Esophagus squamous epithelium (tissue), 5 donors: Measurements from ENCODE around the gene ELN. TPM values are rescaled to one million over a fixed set of nuclear protein-coding genes. Genes with fewer than 3 reads are reported as not detected.

Source experiments
- DNase-seq: peaks from one replicate; lab custom pipeline; 2025; lab: John Stamatoyannopoulos, UW
- H3K27ac ChIP-seq, 4 donors: fragments of 200-600 bp; sonication (generic); one replicate each; pipeline ENCODE4 v1.5.1; 2016 to 2019; ENCODE audit warnings: mild to moderate bottlenecking in 1 of 4
- H3K27me3 ChIP-seq, 4 donors: fragments of 200-600 bp; sonication (generic); 1 replicate in 3 of 4; 2 replicates in 1 of 4; pipeline versions ENCODE4 v1.5.1 to v1.6.0; 2017 to 2021; ENCODE audit warnings: antibody characterized with exemption in 1 of 4
- H3K36me3 ChIP-seq, 3 donors: fragments of 200-600 bp; sonication (generic); one replicate each; pipeline ENCODE4 v1.5.1; 2016 to 2019
- H3K4me1 ChIP-seq, 3 donors: fragments of 200-600 bp; sonication (generic); one replicate each; pipeline ENCODE4 v1.5.1; 2017 to 2019
- H3K4me3 ChIP-seq, 4 donors: fragments of 200-600 bp; sonication (generic); 1 replicate in 3 of 4; 2 replicates in 1 of 4; pipeline ENCODE4 v1.5.1; 2016 to 2019; ENCODE audit warnings: mild to moderate bottlenecking in 2 of 4, moderate library complexity in 1 of 4
- H3K9me3 ChIP-seq, 3 donors: fragments of 200-600 bp; sonication (generic); one replicate each; pipeline ENCODE4 v1.5.1; 2016 to 2019
- POLR2A ChIP-seq, 4 donors: fragments of 450-650 bp; IDR thresholded peaks; one replicate each; pipeline ENCODE4 v1.6.1; 2017; ENCODE audit warnings: antibody characterized with exemption in 4 of 4, mild to moderate bottlenecking in 4 of 4, moderate library complexity in 3 of 4
- WGBS, 2 donors: methylation state at CpG; one replicate each; pipeline ENCODE4 v1.1.5; 2018; 5-methylcytosine and 5-hydroxymethylcytosine counted together
- intact Hi-C: fragments of 100-400 bp; cut with DNase I; formaldehyde crosslinking; loops from one replicate; pipeline ENCODE4 v1.15.0; 2022
- total RNA-seq, 4 donors: library from RNA; depleted of rRNA; stranded (reverse); fragments of >200 nt; gene quantifications; one replicate each; pipeline ENCODE4 v1.1.0, GENCODE V29; 2016
- TF ChIP-seq, protein P1 (sequence below), 6 experiments: fragments of 450-650 bp in 4 of 6; fragments of 200-600 bp in 2 of 6; sonication (generic) in 2 of 6; IDR thresholded peaks; one replicate each; pipeline ENCODE4 v1.5.1; 2016 to 2019; ENCODE audit warnings: antibody characterized with exemption in 6 of 6, mild to moderate bottlenecking in 4 of 6, moderate library complexity in 4 of 6
- donor health status: DM: yes; HTN: yes; CAD: no.

ELN gene
- total RNA-seq, 4 donors from 2014 or later: 8.9 to 182 (median 20.3) TPM

DNA sequence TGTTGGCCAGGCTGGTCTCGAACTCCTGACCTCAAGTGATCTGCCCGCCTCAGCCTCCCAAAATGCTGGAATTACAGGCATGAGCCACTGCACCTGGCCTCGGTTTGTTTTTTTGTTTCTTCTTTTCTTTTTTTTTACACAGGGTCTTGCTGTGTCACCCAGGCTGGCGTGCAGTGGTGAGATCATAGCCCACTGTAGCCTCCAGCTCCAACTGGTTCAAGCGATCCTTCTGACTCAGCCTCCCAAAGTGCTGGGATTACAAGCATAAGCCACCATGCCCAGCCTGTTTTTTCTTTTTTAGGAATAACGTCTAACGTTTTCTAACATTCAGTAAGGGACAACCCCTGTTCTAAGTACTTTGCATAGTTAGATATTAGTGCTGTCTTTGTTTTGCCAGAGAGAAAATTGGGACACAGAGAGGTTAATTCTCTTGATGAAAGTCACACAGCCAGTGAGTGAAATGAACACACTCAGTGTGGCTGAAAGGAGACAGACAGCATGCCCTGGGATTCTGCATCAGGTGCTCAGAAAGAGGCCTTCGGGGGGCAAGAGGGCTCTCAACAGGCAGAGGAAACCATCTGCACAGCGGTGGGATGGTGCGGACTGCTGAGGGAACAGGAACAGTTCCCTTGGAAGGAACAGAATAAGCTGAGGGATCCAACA, 59.9 kb downstream of the ELN start:
- TF ChIP-seq POLR2A (IDR thresholded peaks at IDR 0.05): no peak
- TF ChIP-seq, protein P1, sequence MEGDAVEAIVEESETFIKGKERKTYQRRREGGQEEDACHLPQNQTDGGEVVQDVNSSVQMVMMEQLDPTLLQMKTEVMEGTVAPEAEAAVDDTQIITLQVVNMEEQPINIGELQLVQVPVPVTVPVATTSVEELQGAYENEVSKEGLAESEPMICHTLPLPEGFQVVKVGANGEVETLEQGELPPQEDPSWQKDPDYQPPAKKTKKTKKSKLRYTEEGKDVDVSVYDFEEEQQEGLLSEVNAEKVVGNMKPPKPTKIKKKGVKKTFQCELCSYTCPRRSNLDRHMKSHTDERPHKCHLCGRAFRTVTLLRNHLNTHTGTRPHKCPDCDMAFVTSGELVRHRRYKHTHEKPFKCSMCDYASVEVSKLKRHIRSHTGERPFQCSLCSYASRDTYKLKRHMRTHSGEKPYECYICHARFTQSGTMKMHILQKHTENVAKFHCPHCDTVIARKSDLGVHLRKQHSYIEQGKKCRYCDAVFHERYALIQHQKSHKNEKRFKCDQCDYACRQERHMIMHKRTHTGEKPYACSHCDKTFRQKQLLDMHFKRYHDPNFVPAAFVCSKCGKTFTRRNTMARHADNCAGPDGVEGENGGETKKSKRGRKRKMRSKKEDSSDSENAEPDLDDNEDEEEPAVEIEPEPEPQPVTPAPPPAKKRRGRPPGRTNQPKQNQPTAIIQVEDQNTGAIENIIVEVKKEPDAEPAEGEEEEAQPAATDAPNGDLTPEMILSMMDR (IDR thresholded peaks at IDR 0.05): no peak
- WGBS, 2 donors: 87 to 88% methylated on average over 9 to 10 of the region's 10 CpGs
- intact Hi-C loops: no loop called here

DNA sequence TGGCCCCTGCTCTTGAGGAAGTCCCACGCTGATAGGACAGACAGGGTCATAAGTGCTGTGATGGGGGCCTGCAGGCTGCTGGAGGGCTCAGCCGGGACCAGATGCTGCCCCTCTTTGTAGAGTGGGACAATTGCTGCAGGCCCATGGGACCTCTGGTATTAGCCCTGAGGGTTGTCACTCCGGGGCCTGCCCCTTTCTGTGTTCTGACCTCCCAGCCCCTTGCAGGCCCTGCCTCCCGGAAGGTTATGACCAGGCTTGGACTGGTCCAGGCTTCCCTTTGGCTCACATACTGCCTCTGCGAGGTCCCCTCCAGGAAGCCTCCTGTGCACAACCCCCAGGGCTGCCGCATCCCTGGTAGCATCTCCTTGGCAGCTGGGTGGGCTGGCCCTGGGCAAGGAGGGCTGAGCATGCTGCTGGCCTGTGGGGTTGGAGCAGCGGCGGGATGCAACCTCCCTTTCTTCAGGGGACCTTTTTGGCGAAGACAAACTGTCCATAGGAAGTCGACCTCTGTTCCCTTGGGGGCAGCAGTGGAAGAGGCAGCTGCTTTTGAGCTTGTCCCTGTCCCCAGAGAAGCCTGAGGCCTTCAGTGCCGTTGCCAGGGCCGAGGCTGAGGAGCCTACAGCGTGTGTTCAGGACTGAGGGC, 64.5 kb downstream of the ELN start:
- no peaks in the 10 kb centered on the region for H3K9me3 ChIP-seq
- no peaks in the 10 kb centered on the region for H3K27me3 ChIP-seq
- no peak for DNase-seq
- H3K36me3 ChIP-seq: peaks cover 0 to 46% (median 5%) of the 10 kb centered on the region in 3 donors
- intact Hi-C loops: no loop called here
- H3K4me1 ChIP-seq: peaks cover 23 to 35% (median 30%) of the 10 kb centered on the region in 3 donors
- H3K27ac ChIP-seq: peak overlapping the region; percentile 33 to 87 (median 75)
- H3K4me3 ChIP-seq: peak overlapping the region in 3 of 4 donors; percentile 39 to 64 (median 45)
- 33 to 65% methylated on average over 1 to 2 of the region's 13 CpGs for WGBS, 2 donors
- no peak for TF ChIP-seq POLR2A (IDR thresholded peaks at IDR 0.05)
- TF ChIP-seq, protein P1 (IDR thresholded peaks at IDR 0.05): no peak

More for the DNA sequence above, 59.9 kb downstream of the ELN start:
- H3K9me3 ChIP-seq: no peaks in the 10 kb centered on the region
- H3K4me1 ChIP-seq: peaks cover 22 to 35% (median 23%) of the 10 kb centered on the region in 3 donors
- H3K4me3 ChIP-seq: no peak overlapping the region
- H3K27me3 ChIP-seq: no peaks in the 10 kb centered on the region
- peaks cover 0 to 43% (median 0%) of the 10 kb centered on the region in 3 donors for H3K36me3 ChIP-seq
- no peak for DNase-seq
- no peak overlapping the region for H3K27ac ChIP-seq

DNA sequence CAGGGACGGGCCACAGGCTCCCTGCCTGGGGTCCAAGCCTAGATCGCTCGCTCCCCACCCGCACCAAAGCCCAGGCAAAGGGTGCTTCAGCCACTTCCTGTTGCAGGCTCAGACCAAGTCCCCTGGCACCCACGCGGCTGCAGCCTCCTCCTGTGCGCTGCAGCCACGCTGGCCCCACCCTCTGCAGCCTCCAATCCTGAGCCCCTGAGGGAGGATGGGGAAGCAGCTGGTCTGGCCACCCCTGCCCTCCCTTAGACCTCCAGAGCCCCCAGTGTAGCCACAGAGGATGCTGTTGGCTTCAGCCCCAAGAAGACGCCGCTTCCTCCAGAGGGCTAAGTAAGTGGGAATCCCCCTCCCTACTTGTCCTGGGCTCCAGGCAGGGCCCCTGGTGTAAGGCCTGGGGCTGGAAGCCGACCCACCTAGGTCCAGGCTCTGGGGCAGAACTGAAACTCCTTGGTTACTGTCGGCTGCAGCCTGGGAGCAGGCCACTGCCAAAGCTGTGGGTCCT, 65.0 kb downstream of the ELN start:
- intact Hi-C loops: no loop called here
- no peak for TF ChIP-seq POLR2A (IDR thresholded peaks at IDR 0.05)
- TF ChIP-seq, protein P1 (IDR thresholded peaks at IDR 0.05): no peak
- peak overlapping the region in 3 of 4 donors; percentile 39 to 64 (median 45) for H3K4me3 ChIP-seq
- peaks cover 0 to 46% (median 9%) of the 10 kb centered on the region in 3 donors for H3K36me3 ChIP-seq
- H3K27ac ChIP-seq: peak overlapping the region; percentile 60 to 87 (median 75)
- no peaks in the 10 kb centered on the region for H3K9me3 ChIP-seq
- DNase-seq: no peak
- H3K27me3 ChIP-seq: no peaks in the 10 kb centered on the region
- WGBS, 2 donors: no CpG with 5 or more reads among the region's 12 CpGs
- peaks cover 23 to 36% (median 30%) of the 10 kb centered on the region in 3 donors for H3K4me1 ChIP-seq

DNA sequence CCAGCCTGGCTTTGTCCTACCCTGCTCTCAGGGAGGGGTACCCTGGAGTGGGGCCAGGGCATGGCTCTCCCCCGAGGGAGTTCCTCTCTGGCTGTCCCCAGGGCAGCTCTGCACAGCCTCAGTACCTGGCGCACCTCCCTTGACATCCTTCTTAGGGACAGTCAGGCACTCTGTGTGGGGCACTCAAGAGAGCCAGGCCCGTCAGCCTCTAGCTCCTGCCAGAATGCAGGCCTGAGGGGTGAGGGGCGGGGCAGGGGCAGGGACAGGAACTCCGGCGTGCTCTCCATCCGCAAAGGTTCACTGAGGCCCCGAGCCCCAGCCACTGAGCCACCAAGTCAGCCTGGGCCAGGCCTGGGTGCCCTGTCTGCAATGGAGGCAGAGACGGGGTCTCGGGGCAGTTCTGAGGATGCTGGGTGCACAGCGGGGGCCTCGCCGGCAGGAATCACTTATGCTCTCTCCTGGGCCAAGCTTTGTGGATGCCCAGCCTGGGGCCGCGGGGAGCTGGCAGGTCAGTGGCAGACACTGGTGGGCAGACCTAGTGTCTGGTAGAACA, 65.8 kb downstream of the ELN start:
- 0 to 20% methylated on average over 1 to 2 of the region's 15 CpGs for WGBS, 2 donors
- Histone ChIP-seq H3K9me3 (no peaks in the 10 kb centered on the region), H3K4me1 (peaks cover 23 to 44% (median 33%) of the 10 kb centered on the region in 3 donors), H3K4me3 (peak overlapping the region; percentile 11 to 64 (median 42)), H3K36me3 (peaks cover 0 to 44% (median 9%) of the 10 kb centered on the region in 3 donors), H3K27ac (peak overlapping the region; percentile 60 to 87 (median 75)), H3K27me3 (no peaks in the 10 kb centered on the region)
- intact Hi-C loops: no loop called here
- DNase-seq: no peak
- TF ChIP-seq POLR2A (IDR thresholded peaks at IDR 0.05): no peak
- TF ChIP-seq, protein P1 (IDR thresholded peaks at IDR 0.05): no peak
